Duodenal mucosa (tissue), 2 donors: ENCODE results near the gene PEDS1.
"Not testable (repeated sequence)": the region's sequence is repeated elsewhere in the genome, so short reads cannot be mapped to it uniquely, and the experiment has no call there.

ENCODE experiments used
- H3K27ac ChIP-seq: one replicate; pipeline ENCODE4 v1.7.0; 2013; ENCODE audit warnings: low read depth, low read length
- H3K27me3 ChIP-seq, 2 donors: one replicate each; pipeline ENCODE4 v1.7.0; 2013; ENCODE audit warnings: low read length in 2 of 2, control low read depth in 1 of 2; ENCODE audit not compliant: insufficient read depth in 2 of 2, control insufficient read depth in 1 of 2
- H3K36me3 ChIP-seq, 2 donors: one replicate each; pipeline ENCODE4 v1.7.0; 2013; ENCODE audit warnings: low read length in 2 of 2, control low read depth in 1 of 2; ENCODE audit not compliant: insufficient read depth in 2 of 2, control insufficient read depth in 1 of 2
- H3K4me1 ChIP-seq, 2 donors: one replicate each; pipeline ENCODE4 v1.7.0; 2013; ENCODE audit warnings: low read length in 2 of 2, control low read depth in 1 of 2; ENCODE audit not compliant: insufficient read depth in 2 of 2, control insufficient read depth in 1 of 2
- H3K4me3 ChIP-seq, 2 donors: one replicate each; pipeline ENCODE4 v1.7.0; 2013; ENCODE audit warnings: low read length in 2 of 2, low read depth in 1 of 2
- H3K9ac ChIP-seq, 2 donors: one replicate each; pipeline ENCODE4 v1.7.0; 2013; ENCODE audit warnings: low read length in 2 of 2, low read depth in 1 of 2
- H3K9me3 ChIP-seq, 2 donors: one replicate each; pipeline ENCODE4 v1.7.0; 2013; ENCODE audit warnings: low read length in 2 of 2, control low read depth in 1 of 2; ENCODE audit not compliant: control insufficient read depth in 1 of 2

Gene PEDS1

GRCh38 chr20:50181344-50181743, 27.8 kb upstream of the PEDS1 start:
- H3K4me3 ChIP-seq: no peak overlapping the region
- no peaks in the 10 kb centered on the region for H3K27me3 ChIP-seq
- H3K9ac ChIP-seq: no peak overlapping the region
- no peak overlapping the region for H3K27ac ChIP-seq
- no peaks in the 10 kb centered on the region for H3K36me3 ChIP-seq
- H3K4me1 ChIP-seq: peaks cover 2 to 4% of the 10 kb centered on the region in 2 donors
- no peaks in the 10 kb centered on the region for H3K9me3 ChIP-seq

- H3K9me3 ChIP-seq, H3K27me3 ChIP-seq, H3K4me3 ChIP-seq, H3K4me1 ChIP-seq, H3K36me3 ChIP-seq, H3K9ac ChIP-seq, H3K27ac ChIP-seq: not testable (repeated sequence)
These were observed 25.1 kb upstream of the PEDS1 start for GRCh38 chr20:50178672-50179071.

GRCh38 chr20:50175938-50176933, 22.7 kb upstream of the PEDS1 start:
- Histone ChIP-seq H3K4me3 (no peak overlapping the region), H3K4me1 (peaks cover 7 to 16% of the 10 kb centered on the region in 2 donors), H3K9ac (no peak overlapping the region), H3K27ac (no peak overlapping the region), H3K36me3 (no peaks in the 10 kb centered on the region), H3K27me3 (no peaks in the 10 kb centered on the region), H3K9me3 (no peaks in the 10 kb centered on the region)

DNA sequence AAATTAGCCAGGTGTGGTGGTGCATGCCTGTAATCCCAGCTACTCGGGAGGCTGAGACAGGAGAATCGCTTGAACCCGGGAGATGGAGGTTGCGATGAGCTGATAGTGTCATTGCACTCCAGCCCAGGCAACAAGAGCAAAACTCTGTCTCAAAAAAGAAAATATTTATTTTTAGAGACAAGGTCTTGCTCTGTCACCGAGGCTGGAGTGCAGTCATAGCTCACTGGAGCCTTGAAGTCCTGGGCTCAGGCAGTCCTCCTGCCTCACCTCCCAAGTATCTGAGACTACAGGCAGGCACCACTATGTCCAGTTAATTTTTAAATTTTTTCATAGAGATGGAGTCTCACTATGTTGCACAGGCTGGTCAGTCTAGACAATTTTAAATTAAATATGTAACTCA, 20.9 kb upstream of the PEDS1 start:
- Histone ChIP-seq H3K9me3 (no peaks in the 10 kb centered on the region), H3K27ac (no peak overlapping the region), H3K36me3 (no peaks in the 10 kb centered on the region), H3K4me1 (peaks cover 7 to 16% of the 10 kb centered on the region in 2 donors), H3K4me3 (no peak overlapping the region), H3K27me3 (no peaks in the 10 kb centered on the region), H3K9ac (no peak overlapping the region)

GRCh38 chr20:50172347-50173013, 19.0 kb upstream of the PEDS1 start:
- H3K36me3 ChIP-seq: no peaks in the 10 kb centered on the region
- peak overlapping the region; percentile 54 to 65 for H3K9ac ChIP-seq
- peak overlapping the region; percentile 53 for H3K27ac ChIP-seq
- no peaks in the 10 kb centered on the region for H3K9me3 ChIP-seq
- no peaks in the 10 kb centered on the region for H3K27me3 ChIP-seq
- peaks cover 4 to 13% of the 10 kb centered on the region in 2 donors for H3K4me1 ChIP-seq
- H3K4me3 ChIP-seq: peak overlapping the region; percentile 76

GRCh38 chr20:50170549-50171220, 17.2 kb upstream of the PEDS1 start:
- Histone ChIP-seq H3K4me1 (peaks cover 10 to 23% of the 10 kb centered on the region in 2 donors), H3K9ac (no peak overlapping the region), H3K36me3 (no peaks in the 10 kb centered on the region), H3K9me3 (no peaks in the 10 kb centered on the region), H3K27ac (no peak overlapping the region), H3K4me3 (no peak overlapping the region), H3K27me3 (no peaks in the 10 kb centered on the region)

DNA sequence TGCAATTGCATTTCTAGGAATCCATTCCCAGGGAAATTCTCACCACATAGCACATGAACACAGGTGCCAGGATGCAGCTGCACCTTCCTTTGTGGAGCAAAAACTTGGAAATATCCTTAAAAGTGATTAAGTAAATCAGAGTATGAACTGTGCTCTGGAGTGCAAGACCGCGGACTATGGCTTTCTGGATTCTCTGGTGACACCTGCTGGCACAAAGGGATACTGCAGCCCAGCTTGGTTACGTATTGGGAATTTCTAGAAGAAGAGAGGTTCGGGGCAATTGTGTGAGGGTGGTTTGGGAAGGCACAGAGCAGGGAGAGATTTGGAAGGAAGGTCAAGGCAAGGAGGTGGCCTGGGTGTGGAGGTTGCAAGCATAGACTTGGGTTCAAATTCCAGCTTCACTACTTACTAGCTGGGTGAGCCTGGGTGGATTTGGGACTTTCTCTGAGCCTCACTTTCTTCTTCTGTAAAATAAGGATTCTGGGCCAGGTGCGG, 15.9 kb upstream of the PEDS1 start:
- no peak overlapping the region for H3K4me3 ChIP-seq
- H3K36me3 ChIP-seq: no peaks in the 10 kb centered on the region
- no peaks in the 10 kb centered on the region for H3K27me3 ChIP-seq
- H3K9me3 ChIP-seq: no peaks in the 10 kb centered on the region
- no peak overlapping the region for H3K27ac ChIP-seq
- no peak overlapping the region for H3K9ac ChIP-seq
- peaks cover 14 to 26% of the 10 kb centered on the region in 2 donors for H3K4me1 ChIP-seq

DNA sequence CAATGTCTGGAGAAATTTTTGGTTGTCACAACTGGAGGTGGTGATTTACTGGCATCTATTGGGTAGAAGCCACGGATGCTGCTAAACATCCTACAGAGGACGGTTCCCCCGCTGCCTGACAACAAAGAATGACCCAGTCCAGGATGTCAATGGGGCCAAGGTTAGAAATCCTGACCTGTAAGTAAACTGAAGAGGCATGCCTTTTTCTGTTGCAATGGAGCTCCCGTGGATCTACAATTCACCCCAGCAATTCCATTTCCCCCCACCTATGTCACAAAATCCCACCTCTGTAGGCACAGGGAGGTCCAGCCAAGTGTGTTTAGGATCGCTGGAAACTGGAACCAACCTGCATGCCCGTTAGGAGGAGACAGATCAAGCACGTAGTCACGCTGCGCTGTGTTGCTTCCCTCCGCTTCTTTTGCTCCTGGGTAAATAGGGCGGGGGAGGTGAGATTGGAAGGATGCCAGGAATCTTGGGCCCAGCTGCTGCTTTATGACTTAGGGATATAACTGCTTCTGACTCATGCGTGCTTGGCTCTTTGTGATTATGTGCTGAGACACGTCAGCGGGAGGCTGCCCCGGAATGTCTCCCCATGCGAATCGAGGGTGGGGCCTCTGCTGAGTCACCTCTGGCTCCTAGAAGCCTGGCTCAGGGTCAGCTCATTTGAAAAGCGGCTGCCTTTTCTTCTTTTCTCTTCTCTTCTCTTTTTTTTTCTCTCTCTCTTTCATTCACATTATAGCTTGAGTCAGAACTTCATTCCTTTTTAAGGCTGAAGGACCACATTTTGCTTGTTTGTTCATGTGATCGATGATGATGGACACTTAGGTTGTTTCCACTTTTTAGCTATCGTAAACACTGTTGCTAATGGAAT, 12.4 kb upstream of the PEDS1 start:
- H3K4me1 ChIP-seq: peaks cover 14 to 16% of the 10 kb centered on the region in 2 donors
- H3K27ac ChIP-seq: peak overlapping the region; percentile 53
- H3K4me3 ChIP-seq: peak overlapping the region; percentile 55 to 72
- peak overlapping the region; percentile 64 to 79 for H3K9ac ChIP-seq
- H3K36me3 ChIP-seq: no peaks in the 10 kb centered on the region
- H3K27me3 ChIP-seq: no peaks in the 10 kb centered on the region
- no peaks in the 10 kb centered on the region for H3K9me3 ChIP-seq

- H3K9me3 ChIP-seq: no peaks in the 10 kb centered on the region
- H3K9ac ChIP-seq: peak overlapping the region; percentile 15 to 33
- no peaks in the 10 kb centered on the region for H3K36me3 ChIP-seq
- H3K4me1 ChIP-seq: peaks cover 14 to 16% of the 10 kb centered on the region in 2 donors
- H3K4me3 ChIP-seq: no peak overlapping the region
- no peak overlapping the region for H3K27ac ChIP-seq
- H3K27me3 ChIP-seq: no peaks in the 10 kb centered on the region
These were observed 10.2 kb upstream of the PEDS1 start for GRCh38 chr20:50163570-50164317.
